8988T (cell line): Measurements from ENCODE around the gene COPS3.
A peak's percentile ranks its signal among the peaks of the same experiment; 100 is the strongest.

ENCODE experiments used
- DNase-seq: peaks from one replicate; pipeline ENCODE4 v3.0.0; 2011

Gene COPS3

DNA sequence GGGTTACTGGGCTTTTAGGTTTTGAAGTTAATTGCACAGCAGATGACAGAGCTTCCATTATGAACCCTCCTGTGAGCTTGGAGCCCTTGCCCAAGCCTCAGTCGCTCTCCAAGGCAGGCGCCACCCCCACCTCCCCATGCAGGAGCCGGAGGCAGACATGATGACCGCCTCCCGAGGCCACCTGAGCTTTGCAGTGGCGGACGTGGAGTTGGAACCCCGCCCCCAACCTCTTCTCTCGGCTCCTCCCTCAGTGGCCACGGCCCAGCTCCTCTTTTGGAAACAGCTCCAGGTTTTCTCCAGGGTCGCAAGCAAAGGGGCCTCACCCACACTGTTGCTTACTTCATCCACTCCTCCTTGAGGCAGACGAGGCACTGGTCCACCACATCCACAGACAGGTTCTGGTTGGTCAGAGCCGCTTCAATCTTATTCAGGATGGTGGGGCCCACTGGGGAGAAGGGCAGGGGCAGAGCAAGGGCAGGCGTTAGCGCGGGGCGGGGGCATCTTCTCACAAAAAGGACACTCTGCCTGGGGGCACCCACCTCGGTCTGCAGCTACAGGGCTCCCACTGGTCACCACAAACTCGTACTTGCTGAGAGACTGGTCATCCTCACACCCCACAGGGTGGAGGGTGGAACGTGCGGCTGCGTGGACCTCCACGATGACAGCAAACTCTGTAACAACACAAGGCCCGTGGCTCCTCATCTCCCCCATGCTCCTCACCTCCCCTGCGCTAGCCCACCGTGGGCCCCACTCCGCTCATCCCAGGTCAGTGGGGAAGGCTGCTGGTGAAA lies 66.2 kb downstream of the COPS3 start:
- DNase-seq: no peak

- DNase-seq: no peak
Measured at GRCh38 chr17:17213775-17214174, 67.3 kb downstream of the COPS3 start.

DNA sequence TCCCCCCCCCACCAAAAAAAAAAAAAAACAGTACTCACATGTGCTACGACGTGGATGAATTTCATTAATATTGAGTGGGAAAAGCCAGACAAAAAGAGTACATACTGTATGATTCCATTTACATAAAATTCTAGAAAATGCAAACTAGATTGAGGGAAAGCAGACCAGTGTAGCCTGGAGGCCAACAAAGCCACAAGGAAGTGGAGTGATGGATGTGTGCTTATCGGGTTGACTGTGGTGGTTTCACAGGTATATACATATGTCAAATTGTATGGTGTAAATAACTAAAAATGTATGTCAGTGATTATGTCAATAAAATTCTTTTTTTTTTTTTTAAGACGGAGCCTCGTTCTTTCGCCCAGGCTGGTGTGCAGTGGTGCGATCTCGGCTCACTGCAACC lies 73.0 kb downstream of the COPS3 start:
- DNase-seq: no peak

GRCh38 chr17:17206913-17207335 lies 74.1 kb downstream of the COPS3 start:
- no peak for DNase-seq

DNA sequence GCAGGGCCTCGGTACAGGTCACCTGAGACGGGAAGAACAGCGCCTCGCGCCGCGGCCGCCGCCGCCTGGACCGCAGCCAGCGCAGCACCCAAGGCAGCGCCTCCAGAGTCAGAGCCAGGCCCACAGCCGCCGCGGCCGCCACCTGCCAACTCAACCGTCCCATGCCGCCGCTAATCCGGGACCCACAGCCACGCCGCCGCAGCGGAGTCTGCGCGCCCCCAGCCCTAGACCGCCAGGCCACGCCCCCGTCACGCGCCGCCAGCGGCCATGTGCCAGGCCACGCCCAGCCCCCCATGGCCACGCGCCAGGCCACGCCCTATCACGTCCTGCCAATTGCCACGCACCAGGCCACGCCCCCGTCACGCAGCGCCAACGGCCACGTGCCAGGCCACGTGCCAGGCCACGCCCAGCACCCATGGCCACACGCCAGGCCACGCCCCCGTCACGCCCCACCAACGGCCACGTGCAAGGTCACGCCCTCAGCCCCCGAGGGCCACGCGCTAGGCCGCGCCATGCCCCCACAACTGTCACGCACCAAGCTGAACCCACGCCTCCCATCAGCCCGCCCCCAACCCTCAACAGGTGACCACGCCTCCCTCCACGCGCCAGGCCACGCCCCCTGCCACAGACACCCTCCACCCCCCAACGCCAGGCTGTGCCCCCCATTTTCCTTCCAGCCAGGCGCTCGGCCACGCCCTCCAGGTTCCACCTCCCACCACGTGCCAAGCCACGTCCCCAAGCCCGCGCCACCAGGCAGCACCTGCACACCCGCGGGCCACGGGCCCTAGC lies 74.7 kb downstream of the COPS3 start, which contains the start of gene PLD6:
TSS of gene PLD6 (minus strand) at position 210 of the 789 bp plus-strand sequence. CDS start at position 163, 47 bp downstream.
- DNase-seq: peak; percentile 84

GRCh38 chr17:17205368-17206123 lies 75.5 kb downstream of the COPS3 start:
- DNase-seq: peak; percentile 59

DNA sequence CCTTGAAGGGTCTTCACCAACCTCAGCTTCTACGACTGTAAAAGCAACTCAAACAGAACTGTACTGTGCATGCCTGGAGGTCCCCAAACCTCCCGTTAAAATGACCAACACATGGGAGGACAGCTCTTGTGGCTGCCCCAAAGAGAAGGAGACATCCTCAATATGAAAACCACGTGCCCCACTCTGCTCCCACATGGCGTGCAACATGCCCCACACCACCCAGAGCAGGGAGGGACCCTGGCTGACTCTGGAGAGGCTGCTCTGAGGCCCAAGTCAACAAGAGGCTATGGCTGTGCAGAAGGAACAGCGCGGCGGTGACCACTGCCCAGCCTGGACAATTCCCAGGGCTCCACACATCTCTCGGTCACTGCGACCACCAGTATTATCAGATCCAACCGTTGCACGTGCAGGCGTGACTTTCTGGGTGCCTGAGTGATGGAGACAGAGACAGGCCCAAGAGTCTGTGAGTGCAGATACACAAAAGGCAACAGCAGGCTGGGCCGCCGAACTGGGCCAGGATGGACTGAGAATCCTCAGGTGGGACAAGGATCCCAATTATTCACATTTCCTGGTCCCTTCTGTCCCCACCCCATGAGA lies 76.3 kb downstream of the COPS3 start:
- DNase-seq: no peak

GRCh38 chr17:17204041-17204591 lies 76.9 kb downstream of the COPS3 start:
- no peak for DNase-seq

DNA sequence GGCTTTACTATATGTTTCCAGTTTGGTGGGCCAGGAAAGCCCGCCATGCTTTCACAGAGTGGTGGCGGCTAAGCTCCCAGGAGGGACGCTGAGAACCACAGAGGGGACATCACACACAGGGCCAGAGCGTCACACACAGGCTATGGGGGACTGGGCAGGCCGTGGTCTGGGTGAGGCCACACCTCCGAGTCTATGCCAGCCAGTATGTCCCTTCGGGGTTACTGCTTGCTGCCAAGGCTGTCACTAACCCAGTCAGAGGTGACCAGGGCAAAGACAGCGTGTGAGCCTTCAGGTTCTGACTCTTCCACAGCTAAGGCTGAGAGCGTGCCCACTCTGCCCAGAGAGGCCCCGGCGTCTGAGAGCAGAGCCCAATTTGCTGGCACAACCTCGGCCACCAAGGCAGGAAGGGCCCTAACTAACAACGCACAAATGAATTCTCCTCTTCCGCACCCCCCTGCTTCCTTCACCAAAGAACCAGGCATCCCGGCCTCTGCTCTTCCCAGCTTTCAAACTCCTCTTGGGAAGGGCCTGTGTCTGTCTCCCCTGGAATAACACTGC lies 77.8 kb downstream of the COPS3 start:
- no peak for DNase-seq

- DNase-seq: no peak
Measured at GRCh38 chr17:17201907-17202306, 79.1 kb downstream of the COPS3 start.

DNA sequence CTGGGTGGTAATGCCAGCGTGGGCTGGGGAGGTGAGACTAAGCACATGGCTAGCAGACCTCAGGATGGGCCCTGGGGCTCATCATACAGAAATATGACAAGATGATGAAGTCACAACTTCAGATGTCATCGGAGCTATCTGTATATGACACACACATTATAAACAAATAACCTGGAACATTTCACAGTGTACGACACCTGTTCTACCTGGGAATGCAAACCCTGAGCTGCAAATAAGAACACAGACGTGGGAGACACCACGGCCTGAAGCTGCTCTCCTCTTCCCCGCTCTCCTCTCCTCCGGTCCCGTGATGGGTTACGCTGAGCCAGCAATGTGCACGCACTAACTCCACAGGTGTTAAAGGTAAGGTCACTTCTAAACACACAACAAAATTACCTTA lies 79.8 kb downstream of the COPS3 start:
- no peak for DNase-seq

DNA sequence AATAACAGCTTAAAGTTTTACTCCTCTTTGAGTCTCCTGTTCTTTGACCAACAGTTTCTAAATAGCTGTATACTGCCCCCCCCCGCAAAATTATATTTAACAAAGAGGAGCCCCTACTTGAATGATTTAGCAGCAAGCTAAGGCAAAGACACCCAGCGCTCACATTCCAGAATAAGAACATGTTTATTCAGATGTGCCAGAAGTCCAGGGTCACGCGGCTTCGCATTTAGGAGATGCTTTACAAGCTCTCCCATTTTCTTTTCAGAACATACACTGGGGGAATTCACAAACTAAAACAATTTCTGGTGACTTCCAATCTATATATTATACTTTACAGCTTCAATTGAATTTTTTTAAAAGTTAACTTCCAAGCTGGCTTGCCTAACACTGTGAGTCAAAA lies 80.2 kb downstream of the COPS3 start:
- DNase-seq: no peak

- no peak for DNase-seq
Measured at GRCh38 chr17:17200311-17200710, 80.7 kb downstream of the COPS3 start.

GRCh38 chr17:17198281-17198680 lies 82.8 kb downstream of the COPS3 start:
- no peak for DNase-seq

DNA sequence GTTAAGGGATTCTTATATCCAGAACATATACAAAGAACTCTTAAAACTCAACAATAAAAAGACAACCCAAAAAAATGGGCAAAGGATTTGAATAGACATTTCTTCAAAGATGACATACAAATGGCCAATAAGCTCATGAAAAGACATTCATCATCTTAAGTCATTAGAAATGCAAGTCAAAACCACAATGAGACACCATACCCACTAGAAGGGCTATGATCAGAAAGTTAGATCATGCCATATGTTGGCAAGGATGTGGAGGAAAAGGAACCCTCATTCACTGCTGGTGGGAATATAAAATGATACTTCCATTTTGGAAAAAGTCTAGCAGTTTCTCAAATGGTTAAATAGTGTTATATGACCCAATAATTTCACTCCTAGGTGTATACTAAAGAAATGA lies 84.3 kb downstream of the COPS3 start:
- no peak for DNase-seq
